ENCODE data around the gene UBE2C. TPM values are rescaled to one million over a fixed set of nuclear protein-coding genes. Genes with fewer than 3 reads are reported as not detected.

The UBE2C gene
- total and polyA plus RNA-seq, 7 donors, result 3.3 to 90.3 (median 21.1) TPM; not detected in 3

DNA sequence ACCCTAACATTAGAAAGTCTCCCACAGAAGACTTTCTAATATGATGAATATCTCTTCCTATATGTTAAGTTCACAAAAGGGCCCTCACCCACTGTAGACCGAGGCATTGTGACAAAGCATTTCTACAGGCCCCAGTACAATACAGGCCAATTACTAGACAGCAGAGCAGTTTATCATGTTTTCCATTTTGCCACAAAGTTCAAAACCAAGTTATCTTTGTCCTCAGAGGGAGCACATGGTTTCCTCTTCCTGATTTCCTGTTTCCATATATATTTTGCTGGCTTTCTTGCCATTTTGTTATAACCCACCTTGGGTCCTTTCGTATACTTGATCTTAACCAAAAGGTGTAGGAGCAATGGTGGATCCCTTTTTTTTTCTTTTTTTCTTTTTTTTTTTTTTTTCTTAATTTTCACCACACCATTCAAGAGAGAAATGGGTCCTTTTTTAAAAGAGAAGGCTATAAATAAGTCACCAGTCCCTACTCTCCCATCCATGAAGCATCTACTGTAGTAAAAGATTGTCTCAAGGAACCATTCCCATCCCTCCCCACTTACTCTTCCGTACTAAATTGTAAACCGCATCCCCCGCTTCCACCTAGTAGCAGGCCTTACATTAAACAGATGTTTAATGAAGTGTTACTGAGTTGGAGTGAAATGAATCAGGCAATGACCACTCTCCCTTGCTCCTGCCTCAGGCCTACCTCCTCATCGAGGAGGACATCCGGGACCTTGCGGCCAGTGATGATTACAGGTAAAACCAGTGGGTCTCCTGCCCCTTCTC is 2.1 kb upstream of the UBE2C start:
- intact Hi-C loops (cut with DNase I), result loop anchor here (10.0 kb wide), 1 partner anchor 124 kb away; the partner anchor contains the start of gene PCIF1
- DNase-seq, result no peak
- Histone ChIP-seq H3K27me3 (no peaks in the 10 kb centered on the region), H3K36me3 (peaks cover 26 to 63% (median 49%) of the 10 kb centered on the region in 4 donors), H3K27ac (no peak overlapping the region), H3K9me3 (no peaks in the 10 kb centered on the region), H3K4me3 (no peak overlapping the region), H3K4me1 (peaks cover 0 to 14% (median 7%) of the 10 kb centered on the region in 4 donors)
- no peak for TF ChIP-seq POLR2A (IDR thresholded peaks at IDR 0.05)
- no peak for TF ChIP-seq POLR2AphosphoS5 (IDR thresholded peaks at IDR 0.05)
- TF ChIP-seq EP300 (IDR thresholded peaks at IDR 0.05), result no peak
- TF ChIP-seq, protein P1, sequence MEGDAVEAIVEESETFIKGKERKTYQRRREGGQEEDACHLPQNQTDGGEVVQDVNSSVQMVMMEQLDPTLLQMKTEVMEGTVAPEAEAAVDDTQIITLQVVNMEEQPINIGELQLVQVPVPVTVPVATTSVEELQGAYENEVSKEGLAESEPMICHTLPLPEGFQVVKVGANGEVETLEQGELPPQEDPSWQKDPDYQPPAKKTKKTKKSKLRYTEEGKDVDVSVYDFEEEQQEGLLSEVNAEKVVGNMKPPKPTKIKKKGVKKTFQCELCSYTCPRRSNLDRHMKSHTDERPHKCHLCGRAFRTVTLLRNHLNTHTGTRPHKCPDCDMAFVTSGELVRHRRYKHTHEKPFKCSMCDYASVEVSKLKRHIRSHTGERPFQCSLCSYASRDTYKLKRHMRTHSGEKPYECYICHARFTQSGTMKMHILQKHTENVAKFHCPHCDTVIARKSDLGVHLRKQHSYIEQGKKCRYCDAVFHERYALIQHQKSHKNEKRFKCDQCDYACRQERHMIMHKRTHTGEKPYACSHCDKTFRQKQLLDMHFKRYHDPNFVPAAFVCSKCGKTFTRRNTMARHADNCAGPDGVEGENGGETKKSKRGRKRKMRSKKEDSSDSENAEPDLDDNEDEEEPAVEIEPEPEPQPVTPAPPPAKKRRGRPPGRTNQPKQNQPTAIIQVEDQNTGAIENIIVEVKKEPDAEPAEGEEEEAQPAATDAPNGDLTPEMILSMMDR (IDR thresholded peaks at IDR 0.05), result no peak
- 95 to 96% methylated on average over 8 of the region's 8 CpGs for WGBS, 2 donors

DNA sequence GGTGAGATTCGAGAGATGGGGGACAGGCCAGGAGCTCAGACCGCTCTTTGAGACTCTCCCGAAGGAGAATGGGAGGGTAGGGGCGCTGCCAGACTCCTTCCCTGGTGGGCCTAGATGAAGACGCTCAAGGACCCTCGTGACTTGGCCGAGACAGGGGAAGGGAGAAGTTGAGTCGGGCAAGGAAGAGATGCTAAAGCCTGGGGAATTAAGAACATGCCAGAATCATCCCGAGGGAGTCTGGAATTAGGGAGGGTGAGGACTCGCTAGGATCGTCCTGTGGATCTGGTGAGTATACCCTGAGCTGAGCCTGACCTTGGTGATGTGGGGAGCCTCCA is 529 bp downstream of the UBE2C start:
- peaks cover 0 to 25% (median 15%) of the 10 kb centered on the region in 4 donors for H3K4me1 ChIP-seq
- TF ChIP-seq POLR2A (IDR thresholded peaks at IDR 0.05) (no peak), EP300 (IDR thresholded peaks at IDR 0.05) (no peak), POLR2AphosphoS5 (IDR thresholded peaks at IDR 0.05) (no peak)
- TF ChIP-seq, protein P1 (IDR thresholded peaks at IDR 0.05), result no peak
- H3K27me3 ChIP-seq, result no peaks in the 10 kb centered on the region
- DNase-seq, result no peak
- no peaks in the 10 kb centered on the region for H3K9me3 ChIP-seq
- peak overlapping the region in 3 of 4 donors; percentile 50 to 61 (median 54) for H3K4me3 ChIP-seq
- no peak overlapping the region for H3K27ac ChIP-seq
- 4 to 11% methylated on average over 11 of the region's 11 CpGs for WGBS, 2 donors
- peaks cover 14 to 37% (median 30%) of the 10 kb centered on the region in 4 donors for H3K36me3 ChIP-seq
- intact Hi-C loops (cut with DNase I), result loop anchor here (10.0 kb wide), 1 partner anchor 122 kb away; the partner anchor contains the start of gene PCIF1

DNA sequence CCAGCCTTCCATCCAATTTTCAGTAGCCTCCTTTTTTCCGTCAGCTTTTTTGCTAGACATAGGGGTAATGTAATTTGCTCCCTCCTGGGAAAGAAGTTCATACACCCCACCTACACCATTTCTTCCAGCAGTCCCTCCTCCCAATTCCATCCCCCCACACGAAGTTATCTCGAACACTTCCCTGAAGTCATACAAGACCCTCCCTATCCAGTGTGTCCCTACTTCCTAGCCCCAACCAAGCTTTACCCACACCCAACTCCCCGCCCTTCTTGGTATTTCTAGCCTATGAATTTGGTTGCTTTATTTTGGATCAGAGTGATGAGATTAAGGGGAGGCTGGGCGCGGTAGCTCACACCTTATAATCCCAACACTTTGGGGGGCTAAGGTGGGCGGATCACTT is 1.0 kb downstream of the UBE2C start:
- no peaks in the 10 kb centered on the region for H3K27me3 ChIP-seq
- H3K9me3 ChIP-seq, result no peaks in the 10 kb centered on the region
- H3K4me1 ChIP-seq, result peaks cover 0 to 26% (median 16%) of the 10 kb centered on the region in 4 donors
- no peak for DNase-seq
- H3K4me3 ChIP-seq, result no peak overlapping the region
- intact Hi-C loops (cut with DNase I), result loop anchor here (10.0 kb wide), 1 partner anchor 121 kb away; the partner anchor contains the start of gene PCIF1
- TF ChIP-seq POLR2A (IDR thresholded peaks at IDR 0.05) (no peak), POLR2AphosphoS5 (IDR thresholded peaks at IDR 0.05) (no peak), EP300 (IDR thresholded peaks at IDR 0.05) (no peak)
- TF ChIP-seq, protein P1 (IDR thresholded peaks at IDR 0.05), result no peak
- WGBS, 2 donors, result 67 to 69% methylated on average over 7 of the region's 7 CpGs
- no peak overlapping the region for H3K27ac ChIP-seq
- peaks cover 9 to 32% (median 26%) of the 10 kb centered on the region in 4 donors for H3K36me3 ChIP-seq

DNA sequence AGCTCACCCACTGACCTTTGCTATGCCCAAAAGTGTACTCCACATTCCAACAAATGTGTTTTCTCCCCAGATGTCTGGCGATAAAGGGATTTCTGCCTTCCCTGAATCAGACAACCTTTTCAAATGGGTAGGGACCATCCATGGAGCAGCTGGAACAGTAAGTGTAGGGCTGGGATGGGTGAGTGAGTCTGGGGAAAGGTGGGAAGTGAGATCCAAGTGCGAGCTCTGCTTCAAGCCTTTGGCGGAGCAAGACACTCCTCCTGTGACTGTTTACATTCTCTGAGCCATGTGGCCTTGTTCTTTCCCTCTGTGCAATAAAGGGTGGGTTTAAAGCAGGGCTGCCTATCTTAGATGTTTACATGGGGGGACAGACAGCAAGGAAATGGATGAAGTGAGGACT is 1.9 kb downstream of the UBE2C start:
- Histone ChIP-seq H3K4me3 (no peak overlapping the region), H3K9me3 (no peaks in the 10 kb centered on the region), H3K27me3 (no peaks in the 10 kb centered on the region), H3K27ac (no peak overlapping the region), H3K4me1 (peaks cover 0 to 26% (median 16%) of the 10 kb centered on the region in 4 donors), H3K36me3 (peaks cover 9 to 24% (median 19%) of the 10 kb centered on the region in 4 donors)
- intact Hi-C loops (cut with DNase I), result loop anchor here (10.0 kb wide), 1 partner anchor 120 kb away; the partner anchor contains the start of gene PCIF1
- WGBS, 2 donors, result 77 to 81% methylated on average over 3 of the region's 3 CpGs
- TF ChIP-seq POLR2A (IDR thresholded peaks at IDR 0.05), result no peak
- TF ChIP-seq EP300 (IDR thresholded peaks at IDR 0.05), result no peak
- TF ChIP-seq POLR2AphosphoS5 (IDR thresholded peaks at IDR 0.05), result no peak
- TF ChIP-seq, protein P1 (IDR thresholded peaks at IDR 0.05), result no peak
- no peak for DNase-seq
